ENCODE data around the gene PIGB. TPM values are rescaled to one million over a fixed set of nuclear protein-coding genes. Genes with fewer than 3 reads are reported as not detected.

Gene PIGB
- total and polyA plus RNA-seq, 2 of the 4 experiments (the other 2 are of a cell fraction), result 9.2 to 11.8 TPM

- intact Hi-C loops (cut with micrococcal nuclease) (no loop called here), in situ Hi-C loops (cut with MboI; ENCODE audit: low sequenced_read_pairs) (no loop called here), dilution Hi-C loops (cut with HindIII; ENCODE audit: low sequenced_read_pairs, unreplicated experiment) (no loop called here)
- ChIA-PET POLR2A (ENCODE audit: unreplicated experiment) (interaction anchor here (0.7 kb wide), 1 partner anchor 892 kb away, joined by 3 read pairs; no protein-coding TSS in a partner anchor), CTCF (interaction anchor here (0.6 kb wide), 1 partner anchor 15 kb away, joined by 3 read pairs; no protein-coding TSS in a partner anchor)
- Histone ChIP-seq H2BK5ac (ENCODE audit: low read depth, low read length, poor library complexity, severe bottlenecking) (no peak overlapping the region), H2AFZ (replicated peaks; ENCODE audit: low read length, poor library complexity) (no peak overlapping the region), H3K9me3 (ENCODE audit: control insufficient read depth, insufficient read depth, low read length) (no peaks in the 10 kb centered on the region), H4K20me1 (ENCODE audit: insufficient read depth, low read length) (no peaks in the 10 kb centered on the region), H3K18ac (ENCODE audit: low read depth, low read length) (no peak overlapping the region), H3K4me1 (ENCODE audit: control insufficient read depth, insufficient read depth, low read length) (peaks cover 5% of the 10 kb centered on the region), H3K9me1 (ENCODE audit: insufficient read depth, low read length) (no peaks in the 10 kb centered on the region), H2BK120ac (ENCODE audit: low read depth, low read length) (no peak overlapping the region), H2BK15ac (ENCODE audit: low read depth, low read length) (no peak overlapping the region), H3K27me3 (ENCODE audit: control insufficient read depth, insufficient read depth, low read length) (no peaks in the 10 kb centered on the region; the same call in 1 of the 2 replicates), H3K79me1 (ENCODE audit: low read depth in 1 of 2, low read length in 2 of 2) (no peaks in the 10 kb centered on the region), H2AK9ac (replicated peaks; ENCODE audit: low read depth, low read length, poor library complexity) (no peak overlapping the region), H3K4ac (ENCODE audit: low read depth, low read length) (no peak overlapping the region), H4K5ac (ENCODE audit: low read depth, low read length) (no peak overlapping the region), H4K8ac (ENCODE audit: low read depth in 2 of 2, low read length in 2 of 2) (no peak overlapping the region), H3K23ac (ENCODE audit: low read depth, low read length) (no peak overlapping the region), H3K36me3 (ENCODE audit: control insufficient read depth, insufficient read depth, low read length) (no peaks in the 10 kb centered on the region), H3K9ac (ENCODE audit: low read depth, low read length) (no peak overlapping the region), H3K4me3 (ENCODE audit: insufficient read depth, low read depth, low read length) (no peak overlapping the region), H2AK5ac (ENCODE audit: low read depth, low read length) (no peak overlapping the region), H2BK20ac (ENCODE audit: low read depth, low read length) (no peak overlapping the region), H4K91ac (ENCODE audit: insufficient read depth, low read depth, low read length) (no peak overlapping the region), H3K56ac (ENCODE audit: extremely low read depth, insufficient read depth, low read length) (no peak overlapping the region), H3K4me2 (ENCODE audit: low read depth, low read length) (no peak overlapping the region), H3K14ac (replicated peaks; ENCODE audit: low read depth, low read length) (no peak overlapping the region), H3K27ac (ENCODE audit: insufficient read depth, low read length) (no peak overlapping the region)
- TF ChIP-seq RFX5 (IDR thresholded peaks at IDR 0.05; ENCODE audit: low read depth, low read length), result no peak
- TF ChIP-seq POLR2A (IDR thresholded peaks at IDR 0.05; ENCODE audit: low read depth, low read length), result no peak
- TF ChIP-seq, protein P1, sequence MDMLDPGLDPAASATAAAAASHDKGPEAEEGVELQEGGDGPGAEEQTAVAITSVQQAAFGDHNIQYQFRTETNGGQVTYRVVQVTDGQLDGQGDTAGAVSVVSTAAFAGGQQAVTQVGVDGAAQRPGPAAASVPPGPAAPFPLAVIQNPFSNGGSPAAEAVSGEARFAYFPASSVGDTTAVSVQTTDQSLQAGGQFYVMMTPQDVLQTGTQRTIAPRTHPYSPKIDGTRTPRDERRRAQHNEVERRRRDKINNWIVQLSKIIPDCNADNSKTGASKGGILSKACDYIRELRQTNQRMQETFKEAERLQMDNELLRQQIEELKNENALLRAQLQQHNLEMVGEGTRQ (IDR thresholded peaks at IDR 0.05; ENCODE audit: low read depth, low read length), result no peak
- TF ChIP-seq MXI1 (IDR thresholded peaks at IDR 0.05; ENCODE audit: borderline replicate concordance, low read depth, low read length), result no peak
- TF ChIP-seq CEBPB (IDR thresholded peaks at IDR 0.05; ENCODE audit: low read depth, low read length), result no peak
- DNase-seq (no peak), ATAC-seq (ENCODE audit: low read depth) (no peak)
- no CpG with 5 or more reads among the region's 10 CpGs for WGBS, 2 experiments (ENCODE audit: extremely low coverage in 2 of 2, insufficient read length in 1 of 2)
- no TSS peak for BruUV-seq (replicated peaks)
Measured at GRCh38 chr15:55361048-55361447, 42.0 kb downstream of the PIGB start.

Data from IMR-90 (cell line).